ENCODE data around the gene MAPKAPK3. TPM values are rescaled to one million over a fixed set of nuclear protein-coding genes. Genes with fewer than 3 reads are reported as not detected.

Gene MAPKAPK3
- total and polyA plus RNA-seq, 7 experiments from 2014 or later = 26.7 to 196 (median 53.4) TPM

DNA sequence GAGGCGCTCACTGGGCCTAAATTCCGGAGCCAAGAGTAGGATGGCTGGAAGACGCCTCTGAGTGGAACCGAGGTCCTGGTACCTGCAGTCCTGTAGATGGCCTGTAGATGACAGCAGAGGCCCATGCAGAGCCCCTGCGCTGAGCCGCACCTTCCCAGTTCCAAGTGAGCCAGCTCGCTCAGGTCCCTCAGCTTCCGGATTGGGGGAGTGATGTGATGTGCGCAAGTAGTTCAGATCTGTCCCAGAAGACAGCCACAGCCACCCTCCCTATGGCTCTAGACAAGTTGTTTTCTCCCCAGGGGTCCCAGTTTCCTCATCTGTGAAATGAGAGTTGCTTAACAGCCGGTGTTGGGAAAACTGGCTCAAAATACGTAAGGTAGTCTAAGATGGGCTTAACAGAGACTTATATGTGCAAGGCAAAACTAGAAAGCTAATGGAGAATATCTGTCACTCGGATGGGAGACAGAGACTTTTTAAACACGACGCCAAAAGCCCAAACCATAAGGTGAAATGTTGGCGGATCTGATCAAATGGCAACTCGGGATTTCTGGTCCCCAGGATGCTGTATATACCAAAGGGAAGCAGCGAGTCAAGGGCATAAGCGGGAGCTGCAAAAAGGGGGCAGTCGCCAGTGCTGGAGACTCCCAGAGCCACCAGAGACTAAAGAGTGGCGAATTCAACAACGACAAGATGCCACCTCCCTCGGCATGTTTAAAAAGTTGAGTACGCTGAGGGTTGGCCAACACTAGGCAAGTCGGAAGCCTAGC is 765 bp upstream of the MAPKAPK3 start:
- Mint-ChIP-seq H3K27ac (peak overlapping the region; percentile 88 to 96 (median 91)), H3K4me1 (peaks cover 46 to 74% (median 68%) of the 10 kb centered on the region in 7 donors), H3K27me3 (peaks cover 0 to 2% (median 0%) of the 10 kb centered on the region in 5 donors), H3K4me3 (peak overlapping the region; percentile 87 to 97 (median 92)), H3K36me3 (peaks cover 0 to 64% (median 0%) of the 10 kb centered on the region in 5 donors), H3K9me3 (peaks cover 0 to 4% (median 0%) of the 10 kb centered on the region in 11 donors)
- CTCF ChIA-PET = interaction anchor here (0.8 to 13.9 kb wide), 27 partner anchors 8 to 884 kb away, joined by 3 to 578 read pairs (median 5); partner anchors contain the start of genes C3orf18, DCAF1 and HEMK1
- Histone ChIP-seq H3K4me1 (ENCODE audit: control insufficient read depth in 2 of 2, insufficient read depth in 2 of 2, low read length in 2 of 2) (peaks cover 60 to 63% of the 10 kb centered on the region in 2 donors), H3K4me3 (ENCODE audit: low read length) (peak overlapping the region; percentile 77), H3K9me3 (ENCODE audit: control insufficient read depth in 2 of 3, low read length in 3 of 3) (no peaks in the 10 kb centered on the region), H3K27ac (ENCODE audit: low read depth, low read length) (peak overlapping the region; percentile 64), H3K27me3 (ENCODE audit: control insufficient read depth in 2 of 2, insufficient read depth in 2 of 2, low read length in 2 of 2) (no peaks in the 10 kb centered on the region), H3K36me3 (ENCODE audit: control insufficient read depth in 2 of 3, insufficient read depth in 3 of 3, low read length in 3 of 3) (peaks cover 0 to 4% (median 0%) of the 10 kb centered on the region in 3 experiments)
- POLR2A ChIA-PET = interaction anchor here (0.6 to 25.1 kb wide), 17 partner anchors 14 to 1676 kb away, joined by 3 to 730 read pairs (median 4); partner anchors contain the start of genes C3orf18, DOCK3, HEMK1 and MANF
- ATAC-seq (peak; percentile 55), DNase-seq (peak; percentile 60 to 82 (median 79))
- intact Hi-C loops (cut with micrococcal nuclease) = loop anchor here (1.0 to 10.0 kb wide), 25 partner anchors 17 to 1539 kb away; partner anchors contain the start of genes MANF (in 2 of the 2), TEX264 (in 2 of the 2), CYB561D2 (in 1 of the 2) and DCAF1 (in 1 of the 2)

DNA sequence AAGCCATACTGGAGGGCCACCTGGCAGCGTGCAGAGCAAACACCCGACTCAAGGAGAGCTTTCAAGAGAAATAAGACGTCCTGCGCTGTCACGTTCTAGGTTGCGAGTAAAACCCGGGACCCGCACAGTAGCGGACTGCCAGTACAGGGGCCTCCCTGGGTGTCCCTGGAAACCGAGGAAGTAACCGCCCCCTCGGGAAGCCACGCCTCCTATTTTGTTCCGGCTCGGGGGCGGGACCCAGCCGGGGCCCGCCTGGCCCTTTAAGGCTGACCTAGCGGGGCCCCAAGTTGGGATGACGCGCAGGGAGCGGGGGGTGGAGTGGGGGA is 218 bp upstream of the MAPKAPK3 start:
- Histone ChIP-seq H3K4me1 (ENCODE audit: control insufficient read depth in 2 of 2, insufficient read depth in 2 of 2, low read length in 2 of 2) (peaks cover 61 to 63% of the 10 kb centered on the region in 2 donors), H3K36me3 (ENCODE audit: control insufficient read depth in 2 of 3, insufficient read depth in 3 of 3, low read length in 3 of 3) (peaks cover 0 to 7% (median 0%) of the 10 kb centered on the region in 3 experiments), H3K9me3 (ENCODE audit: control insufficient read depth in 2 of 3, low read length in 3 of 3) (no peaks in the 10 kb centered on the region), H3K27ac (ENCODE audit: low read depth, low read length) (peak overlapping the region; percentile 64), H3K27me3 (ENCODE audit: control insufficient read depth in 2 of 2, insufficient read depth in 2 of 2, low read length in 2 of 2) (no peaks in the 10 kb centered on the region), H3K4me3 (ENCODE audit: low read length) (peak overlapping the region; percentile 77)
- Mint-ChIP-seq H3K4me1 (peaks cover 47 to 76% (median 71%) of the 10 kb centered on the region in 7 donors), H3K36me3 (peaks cover 0 to 63% (median 0%) of the 10 kb centered on the region in 5 donors), H3K9me3 (peaks cover 0 to 4% (median 0%) of the 10 kb centered on the region in 11 donors), H3K27ac (peak overlapping the region; percentile 88 to 96 (median 91)), H3K4me3 (peak overlapping the region; percentile 87 to 97 (median 92)), H3K27me3 (peaks cover 0 to 2% (median 0%) of the 10 kb centered on the region in 5 donors)
- peak; percentile 87 to 97 (median 93) for DNase-seq
- ATAC-seq = peak; percentile 78
- ChIA-PET CTCF (interaction anchor here (0.8 to 13.9 kb wide), 20 partner anchors 9 to 823 kb away, joined by 3 to 578 read pairs (median 7); partner anchors contain the start of genes C3orf18 and HEMK1), POLR2A (interaction anchor here (0.6 to 25.1 kb wide), 14 partner anchors 15 to 1676 kb away, joined by 3 to 730 read pairs (median 6); partner anchors contain the start of genes C3orf18, DOCK3, HEMK1 and MANF)
- intact Hi-C loops (cut with micrococcal nuclease) = loop anchor here (1.0 to 10.0 kb wide), 26 partner anchors 16 to 1538 kb away; partner anchors contain the start of genes MANF (in 2 of the 2), TEX264 (in 2 of the 2), CYB561D2 (in 1 of the 2) and DCAF1 (in 1 of the 2)

- intact Hi-C loops (cut with micrococcal nuclease) = loop anchor here (1.0 to 10.0 kb wide), 13 partner anchors 15 to 1537 kb away; partner anchors contain the start of genes CYB561D2 (in 1 of the 2), DOCK3 (in 1 of the 2), DUSP7 (in 1 of the 2) and NPRL2 (in 1 of the 2)
- peaks cover 50 to 78% (median 72%) of the 10 kb centered on the region in 7 donors for H3K4me1 Mint-ChIP-seq
- peaks cover 0 to 11% (median 0%) of the 10 kb centered on the region in 3 experiments for H3K36me3 ChIP-seq (ENCODE audit: control insufficient read depth in 2 of 3, insufficient read depth in 3 of 3, low read length in 3 of 3)
- peak overlapping the region; percentile 88 for H3K27ac ChIP-seq (ENCODE audit: low read depth, low read length)
- no peaks in the 10 kb centered on the region for H3K27me3 Mint-ChIP-seq
- peak overlapping the region; percentile 76 for H3K4me3 ChIP-seq (ENCODE audit: low read length)
- peak in 1 of 9 donors; percentile 14 for DNase-seq
- peak overlapping the region; percentile 87 to 97 (median 91) for H3K4me3 Mint-ChIP-seq
- H3K27ac Mint-ChIP-seq = peak overlapping the region; percentile 42 to 92 (median 91)
- H3K9me3 Mint-ChIP-seq = peaks cover 0 to 4% (median 0%) of the 10 kb centered on the region in 11 donors
- peaks cover 55 to 66% of the 10 kb centered on the region in 2 donors for H3K4me1 ChIP-seq (ENCODE audit: control insufficient read depth in 2 of 2, insufficient read depth in 2 of 2, low read length in 2 of 2)
- no peak for ATAC-seq
- no peaks in the 10 kb centered on the region for H3K27me3 ChIP-seq (ENCODE audit: control insufficient read depth in 2 of 2, insufficient read depth in 2 of 2, low read length in 2 of 2)
- no peaks in the 10 kb centered on the region for H3K9me3 ChIP-seq (ENCODE audit: control insufficient read depth in 2 of 3, low read length in 3 of 3)
- POLR2A ChIA-PET = interaction anchor here (0.6 to 25.1 kb wide), 8 partner anchors 16 to 767 kb away, joined by 3 to 730 read pairs (median 5); partner anchors contain the start of genes C3orf18, HEMK1 and MANF
- H3K36me3 Mint-ChIP-seq = peaks cover 0 to 56% (median 0%) of the 10 kb centered on the region in 5 donors
- CTCF ChIA-PET = interaction anchor here (0.6 to 8.3 kb wide), 7 partner anchors 8 to 884 kb away, joined by 3 to 175 read pairs (median 3); partner anchors contain the start of gene MANF
Measured at GRCh38 chr3:50617911-50618481, 1.0 kb downstream of the MAPKAPK3 start.

GRCh38 chr3:50620420-50620819 is 3.5 kb downstream of the MAPKAPK3 start:
- Mint-ChIP-seq H3K27me3 (no peaks in the 10 kb centered on the region), H3K4me3 (peak overlapping the region; percentile 56 to 97 (median 89)), H3K4me1 (peaks cover 61 to 85% (median 82%) of the 10 kb centered on the region in 7 donors), H3K36me3 (peaks cover 0 to 57% (median 0%) of the 10 kb centered on the region in 5 donors), H3K9me3 (peaks cover 0 to 4% (median 0%) of the 10 kb centered on the region in 11 donors), H3K27ac (peak overlapping the region; percentile 68 to 92 (median 89))
- DNase-seq (no peak), ATAC-seq (peak; percentile 33)
- CTCF ChIA-PET = interaction anchor here (0.9 to 8.3 kb wide), 2 partner anchors 28 to 31 kb away, joined by 3 to 175 read pairs; no protein-coding TSS in a partner anchor
- Histone ChIP-seq H3K36me3 (ENCODE audit: control insufficient read depth in 2 of 3, insufficient read depth in 3 of 3, low read length in 3 of 3) (peaks cover 0 to 11% (median 0%) of the 10 kb centered on the region in 3 experiments), H3K9me3 (ENCODE audit: control insufficient read depth in 2 of 3, low read length in 3 of 3) (no peaks in the 10 kb centered on the region), H3K27ac (ENCODE audit: low read depth, low read length) (peak overlapping the region; percentile 38), H3K4me1 (ENCODE audit: control insufficient read depth in 2 of 2, insufficient read depth in 2 of 2, low read length in 2 of 2) (peaks cover 56 to 76% of the 10 kb centered on the region in 2 donors), H3K4me3 (ENCODE audit: low read length) (no peak overlapping the region), H3K27me3 (ENCODE audit: control insufficient read depth in 2 of 2, insufficient read depth in 2 of 2, low read length in 2 of 2) (no peaks in the 10 kb centered on the region)
- POLR2A ChIA-PET = interaction anchor here (0.8 to 25.1 kb wide), 4 partner anchors 9 to 765 kb away, joined by 3 to 730 read pairs (median 3); partner anchors contain the start of genes C3orf18, HEMK1 and MANF
- intact Hi-C loops (cut with micrococcal nuclease) = no loop called here

- Mint-ChIP-seq H3K27ac (peak overlapping the region; percentile 68 to 92 (median 89)), H3K4me1 (peaks cover 63 to 87% (median 81%) of the 10 kb centered on the region in 7 donors), H3K27me3 (no peaks in the 10 kb centered on the region), H3K36me3 (peaks cover 0 to 58% (median 0%) of the 10 kb centered on the region in 5 donors), H3K9me3 (peaks cover 0 to 4% (median 0%) of the 10 kb centered on the region in 11 donors), H3K4me3 (peak overlapping the region; percentile 56 to 97 (median 89))
- intact Hi-C loops (cut with micrococcal nuclease) = no loop called here
- ATAC-seq (no peak), DNase-seq (no peak)
- H3K27ac ChIP-seq (ENCODE audit: low read depth, low read length) = no peak overlapping the region
- ChIA-PET CTCF (interaction anchor here (0.7 to 8.3 kb wide), 4 partner anchors 28 to 68 kb away, joined by 3 to 175 read pairs (median 4); no protein-coding TSS in a partner anchor), POLR2A (interaction anchor here (0.9 to 25.1 kb wide), 3 partner anchors 8 to 764 kb away, joined by 3 to 730 read pairs (median 3); partner anchors contain the start of genes C3orf18, HEMK1 and MANF)
- no peaks in the 10 kb centered on the region for H3K9me3 ChIP-seq (ENCODE audit: control insufficient read depth in 2 of 3, low read length in 3 of 3)
- peaks cover 0 to 11% (median 0%) of the 10 kb centered on the region in 3 experiments for H3K36me3 ChIP-seq (ENCODE audit: control insufficient read depth in 2 of 3, insufficient read depth in 3 of 3, low read length in 3 of 3)
- peaks cover 56 to 74% of the 10 kb centered on the region in 2 donors for H3K4me1 ChIP-seq (ENCODE audit: control insufficient read depth in 2 of 2, insufficient read depth in 2 of 2, low read length in 2 of 2)
- H3K4me3 ChIP-seq (ENCODE audit: low read length) = no peak overlapping the region
- H3K27me3 ChIP-seq (ENCODE audit: control insufficient read depth in 2 of 2, insufficient read depth in 2 of 2, low read length in 2 of 2) = no peaks in the 10 kb centered on the region
Measured at GRCh38 chr3:50620820-50621219, 3.9 kb downstream of the MAPKAPK3 start.

Data from naive thymus-derived CD4-positive, alpha-beta T cell (primary cell).